ENCODE measurements around the gene TGFBR3.
"Not testable (repeated sequence)": the region's sequence is repeated elsewhere in the genome, so short reads cannot be mapped to it uniquely, and the experiment has no call there.

The TGFBR3 gene

GRCh38 chr1:91684481-91685196 is 201.3 kb downstream of the TGFBR3 start:
- no peak for DNase-seq (ENCODE audit: low read depth in 2 of 2)

GRCh38 chr1:91683598-91683951 is 202.4 kb downstream of the TGFBR3 start:
- no peak for DNase-seq (ENCODE audit: low read depth in 2 of 2)

- no peak for DNase-seq (ENCODE audit: low read depth in 2 of 2)
Measured at GRCh38 chr1:91682882-91683597, 202.9 kb downstream of the TGFBR3 start.

GRCh38 chr1:91680556-91681155 is 205.3 kb downstream of the TGFBR3 start:
- DNase-seq (ENCODE audit: low read depth in 2 of 2): no peak

- no peak for DNase-seq (ENCODE audit: low read depth in 2 of 2)
Measured at GRCh38 chr1:91679446-91679845, 206.5 kb downstream of the TGFBR3 start.

- DNase-seq (ENCODE audit: low read depth in 2 of 2): no peak
Measured at GRCh38 chr1:91676030-91676429, 209.9 kb downstream of the TGFBR3 start.

GRCh38 chr1:91674107-91674506 is 211.8 kb downstream of the TGFBR3 start:
- no peak for DNase-seq (ENCODE audit: low read depth in 2 of 2)

- DNase-seq (ENCODE audit: low read depth in 2 of 2): no peak
Measured at GRCh38 chr1:91673613-91674012, 212.3 kb downstream of the TGFBR3 start.

GRCh38 chr1:91672601-91673161 is 213.3 kb downstream of the TGFBR3 start:
- DNase-seq (ENCODE audit: low read depth in 2 of 2): no peak

- DNase-seq (ENCODE audit: low read depth in 2 of 2): no peak
Measured at GRCh38 chr1:91670781-91671180, 215.2 kb downstream of the TGFBR3 start.

GRCh38 chr1:91669584-91670350 is 216.2 kb downstream of the TGFBR3 start:
- DNase-seq (ENCODE audit: low read depth in 2 of 2): no peak

- not testable (repeated sequence) for DNase-seq (ENCODE audit: low read depth in 2 of 2)
Measured at GRCh38 chr1:91666651-91667050, 219.3 kb downstream of the TGFBR3 start.

GRCh38 chr1:91661121-91661520 is 224.8 kb downstream of the TGFBR3 start:
- DNase-seq (ENCODE audit: low read depth in 2 of 2): no peak

- DNase-seq (ENCODE audit: low read depth in 2 of 2): no peak
Measured at GRCh38 chr1:91660708-91661107, 225.2 kb downstream of the TGFBR3 start.

- DNase-seq (ENCODE audit: low read depth in 2 of 2): no peak
Measured at GRCh38 chr1:91655912-91656449, 230.0 kb downstream of the TGFBR3 start.

- DNase-seq (ENCODE audit: low read depth in 2 of 2): no peak
Measured at GRCh38 chr1:91653183-91653582, 232.8 kb downstream of the TGFBR3 start.

GRCh38 chr1:91651661-91652071 is 234.3 kb downstream of the TGFBR3 start:
- DNase-seq (ENCODE audit: low read depth in 2 of 2): no peak

- DNase-seq (ENCODE audit: low read depth in 2 of 2): no peak
Measured at GRCh38 chr1:91651243-91651642, 234.7 kb downstream of the TGFBR3 start.

- no peak for DNase-seq (ENCODE audit: low read depth in 2 of 2)
Measured at GRCh38 chr1:91650764-91651163, 235.2 kb downstream of the TGFBR3 start.

GRCh38 chr1:91647061-91647460 is 238.9 kb downstream of the TGFBR3 start:
- no peak for DNase-seq (ENCODE audit: low read depth in 2 of 2)

- DNase-seq (ENCODE audit: low read depth in 2 of 2): no peak
Measured at GRCh38 chr1:91645031-91645430, 240.9 kb downstream of the TGFBR3 start.

GRCh38 chr1:91643431-91643830 is 242.5 kb downstream of the TGFBR3 start:
- DNase-seq (ENCODE audit: low read depth in 2 of 2): no peak
